ENCODE data around the gene MACC1. TPM values are rescaled to one million over a fixed set of nuclear protein-coding genes. Genes with fewer than 3 reads are reported as not detected.

Gene MACC1
- total RNA-seq, 1 experiment from 2014 or later, result 0.24 TPM

DNA sequence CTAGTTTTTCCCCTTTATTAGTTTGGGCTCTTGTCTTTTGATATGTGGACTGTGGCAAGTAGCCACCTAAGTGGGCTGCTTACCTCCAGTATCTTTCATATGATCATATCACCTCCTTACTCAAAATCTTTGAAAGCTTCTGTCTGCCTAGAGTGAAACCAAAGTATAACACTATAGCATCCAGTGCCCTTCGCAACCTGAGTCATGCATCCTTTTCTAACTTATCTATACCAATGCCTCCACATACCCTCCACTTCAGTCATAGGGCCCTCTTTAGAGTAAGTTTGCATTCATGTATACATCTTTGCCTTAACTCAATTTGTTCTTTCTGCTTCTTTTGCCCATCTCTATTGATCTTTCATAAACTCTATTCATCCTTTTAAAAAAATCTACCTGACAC lies 15.7 kb upstream of the MACC1 start:
- no peak for DNase-seq (ENCODE audit: low read depth)

- peak; percentile 98 for DNase-seq (ENCODE audit: low read depth)
Measured at GRCh38 chr7:20229646-20230500, 12.7 kb upstream of the MACC1 start.

DNA sequence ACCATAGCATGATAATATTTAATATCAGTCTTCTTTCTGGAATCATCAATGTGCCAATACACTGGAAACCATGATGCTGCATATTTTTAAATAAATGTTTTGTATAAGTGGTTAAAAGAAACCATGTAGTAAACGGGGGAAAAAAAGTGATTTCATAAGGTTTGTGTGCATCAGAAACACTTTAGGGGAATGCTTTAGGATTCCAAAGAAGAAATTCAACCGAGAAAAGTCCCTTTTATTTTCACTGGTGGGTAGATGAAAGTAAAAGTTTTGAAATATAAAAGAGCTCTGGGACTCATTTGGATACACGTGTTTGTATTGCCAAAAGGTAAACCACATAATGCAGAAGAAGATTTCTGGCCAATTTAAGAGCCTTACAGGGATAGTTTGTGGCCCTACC lies 11.9 kb upstream of the MACC1 start:
- no peak for DNase-seq (ENCODE audit: low read depth)

- DNase-seq (ENCODE audit: low read depth), result no peak
Measured at GRCh38 chr7:20228654-20229053, 11.5 kb upstream of the MACC1 start.

DNA sequence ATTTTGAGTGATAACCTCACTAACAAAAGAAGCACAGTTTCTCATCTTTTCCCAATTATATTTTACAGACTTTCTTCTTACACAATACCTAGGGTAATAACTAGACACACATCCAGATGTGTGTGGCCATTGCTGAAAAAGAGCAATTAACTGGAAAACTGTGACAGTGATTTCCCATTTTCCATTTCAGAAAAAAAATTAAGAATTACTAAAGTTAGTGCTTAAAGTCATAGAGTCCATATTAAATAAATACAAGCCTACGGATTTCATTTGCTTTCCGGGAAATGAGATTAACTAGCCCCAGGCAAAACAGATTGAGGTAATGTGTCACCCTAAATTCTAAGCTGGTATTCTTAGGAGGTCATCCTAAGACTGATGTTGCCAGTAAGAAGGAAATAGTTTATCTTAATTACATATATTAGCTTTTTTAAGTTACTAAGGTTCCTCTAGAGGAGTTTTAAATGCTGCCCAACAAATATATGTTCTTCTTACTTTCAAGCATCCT lies 10.2 kb upstream of the MACC1 start:
- DNase-seq (ENCODE audit: low read depth), result peak; percentile 79

DNA sequence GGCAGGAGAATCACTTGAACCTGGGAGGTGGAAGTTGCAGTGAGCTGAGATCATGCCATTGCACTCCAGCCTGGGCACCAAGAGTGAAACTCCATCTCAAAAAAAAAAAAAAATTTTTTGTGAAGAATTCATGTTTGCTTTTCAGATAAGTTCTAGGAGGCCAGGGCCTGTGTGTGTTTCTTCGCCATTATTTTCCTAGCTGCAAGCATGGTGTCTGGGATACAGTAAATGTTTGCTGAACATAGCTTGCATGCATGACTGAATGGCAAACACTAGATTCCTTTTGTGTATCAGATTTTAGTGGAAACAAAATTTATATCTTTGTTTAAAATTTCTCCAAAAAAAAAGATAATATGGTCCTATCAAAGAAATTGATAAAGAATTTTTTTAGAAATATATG lies 9.7 kb upstream of the MACC1 start:
- no peak for DNase-seq (ENCODE audit: low read depth)

DNA sequence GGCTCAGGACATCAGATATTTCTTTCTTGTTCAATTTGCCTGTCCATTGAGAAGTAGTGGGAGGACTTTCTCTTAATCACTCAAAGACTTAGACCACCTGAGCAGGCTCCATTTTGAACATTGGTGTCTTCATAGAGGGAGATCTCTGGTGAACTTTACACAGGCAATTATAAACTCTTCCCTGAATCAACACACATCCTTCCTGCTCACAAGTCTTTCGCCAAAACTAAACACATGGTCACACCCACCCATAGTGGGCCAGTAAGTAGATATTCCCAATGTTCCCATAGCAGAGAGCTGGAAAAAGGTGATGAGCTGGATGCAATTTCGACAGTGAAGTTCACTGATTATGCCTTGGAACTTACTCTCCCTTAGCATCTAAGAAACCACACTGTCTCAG lies 8.2 kb upstream of the MACC1 start:
- no peak for DNase-seq (ENCODE audit: low read depth)

DNA sequence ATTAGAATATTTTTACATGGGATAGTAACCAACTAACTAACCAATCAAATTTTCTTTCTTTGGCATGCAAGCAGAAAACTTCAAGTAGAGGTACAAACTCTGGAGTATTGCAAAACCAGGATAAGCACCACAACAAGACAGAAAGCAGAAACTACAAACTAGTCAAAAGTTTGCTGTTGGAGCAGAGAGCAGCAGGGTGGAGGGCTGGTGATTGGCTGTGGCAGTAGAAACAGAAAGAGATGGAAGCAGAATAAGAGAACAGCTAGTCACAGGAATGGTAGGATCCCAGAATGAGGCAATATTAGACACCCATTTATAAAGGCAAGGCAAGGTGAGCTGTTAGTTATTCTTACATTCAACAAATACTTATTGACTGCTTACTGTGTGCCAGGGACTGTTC lies 6.8 kb upstream of the MACC1 start:
- peak; percentile 56 for DNase-seq (ENCODE audit: low read depth)

DNA sequence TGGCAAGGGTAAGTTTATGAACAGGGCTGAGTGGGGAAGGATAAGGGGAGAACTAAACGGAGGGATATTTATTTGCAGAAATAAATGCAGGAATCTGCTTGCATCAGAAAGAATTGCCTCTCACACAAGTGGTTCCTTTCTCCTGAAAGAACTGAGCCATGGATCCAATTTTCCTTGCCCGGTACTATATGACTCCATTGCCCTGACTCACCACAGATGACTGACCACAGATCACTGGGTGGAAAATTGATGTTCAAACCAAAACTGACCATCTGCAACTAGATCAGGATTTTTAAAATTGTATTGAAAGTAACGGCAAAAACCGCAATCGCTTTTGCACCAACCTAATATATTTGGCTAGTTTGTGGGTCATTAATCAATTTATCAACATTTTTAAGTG lies 6.2 kb upstream of the MACC1 start:
- peak; percentile 92 for DNase-seq (ENCODE audit: low read depth)

GRCh38 chr7:20222219-20222828 lies 5.1 kb upstream of the MACC1 start:
- DNase-seq (ENCODE audit: low read depth), result no peak

DNA sequence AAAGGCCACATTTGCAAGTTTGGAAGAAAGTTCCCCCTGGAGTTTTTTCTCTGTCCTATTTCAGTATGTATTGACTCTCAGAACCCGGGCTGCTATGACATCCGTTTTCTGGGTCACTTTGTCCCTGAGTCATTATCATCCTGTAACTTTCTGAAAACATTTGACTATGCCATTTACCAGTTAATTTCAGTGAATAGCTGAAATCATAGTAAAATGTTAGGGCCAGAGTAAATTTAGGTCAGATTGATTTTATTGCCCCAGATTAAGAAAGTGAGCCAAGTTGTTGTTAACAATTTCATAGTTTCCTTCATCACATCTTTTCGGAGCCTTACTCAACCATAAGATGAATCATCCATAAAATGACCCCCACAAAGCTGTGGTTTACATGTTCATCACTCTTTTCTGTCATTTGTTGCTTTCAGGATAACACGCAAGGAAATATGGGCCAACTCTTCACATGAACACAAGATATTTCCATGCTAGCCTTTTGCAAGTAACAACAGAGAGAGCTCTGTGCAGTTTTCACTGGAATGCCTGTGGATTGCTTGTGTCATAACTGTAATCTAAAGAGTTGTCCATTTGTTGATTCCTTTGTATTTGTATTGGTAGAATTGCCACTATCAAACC lies 3.9 kb upstream of the MACC1 start:
- DNase-seq (ENCODE audit: low read depth), result peak; percentile 99

- DNase-seq (ENCODE audit: low read depth), result no peak
Measured at GRCh38 chr7:20220293-20220761, 3.1 kb upstream of the MACC1 start.

- peak; percentile 100 for DNase-seq (ENCODE audit: low read depth)
Measured at GRCh38 chr7:20219446-20220292, 2.5 kb upstream of the MACC1 start.

DNA sequence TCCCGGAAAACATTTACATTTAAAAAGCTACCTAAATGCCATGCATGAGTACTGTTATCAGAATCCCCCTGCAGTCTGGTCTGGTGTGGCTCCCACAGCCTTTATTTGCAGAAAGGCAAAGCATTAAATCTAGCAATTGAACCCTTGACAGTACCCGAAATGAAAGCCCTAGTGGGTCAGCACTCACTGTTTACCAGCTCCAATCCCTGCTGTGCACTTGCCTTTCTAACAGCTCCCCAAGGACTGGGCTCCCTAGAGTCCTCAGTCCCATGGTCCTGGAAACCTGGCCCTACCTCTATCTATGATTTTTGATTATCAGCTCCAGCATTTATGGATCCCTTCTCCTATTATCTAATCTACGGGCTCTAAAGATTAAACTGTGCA lies 1.9 kb upstream of the MACC1 start:
- DNase-seq (ENCODE audit: low read depth), result no peak

DNA sequence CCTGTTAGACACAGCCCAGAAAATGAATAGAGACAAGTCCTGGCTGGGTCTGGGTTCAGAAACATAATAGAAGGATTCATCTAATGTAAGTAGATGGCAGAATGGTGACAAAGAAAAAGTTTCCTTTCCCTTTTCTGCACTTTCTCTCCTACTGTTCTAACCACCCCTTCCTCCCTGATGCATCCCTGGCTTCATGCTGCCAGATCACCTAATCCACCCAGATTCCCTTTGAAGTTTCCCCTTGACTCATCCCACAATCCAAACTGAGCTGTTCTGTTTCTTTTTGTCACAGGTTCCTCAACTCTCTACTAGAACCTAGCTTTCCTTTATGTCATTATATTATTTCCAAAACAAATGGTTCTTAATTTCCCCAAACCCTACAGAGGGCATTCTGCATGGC lies 1.1 kb upstream of the MACC1 start:
- peak; percentile 68 for DNase-seq (ENCODE audit: low read depth)

DNA sequence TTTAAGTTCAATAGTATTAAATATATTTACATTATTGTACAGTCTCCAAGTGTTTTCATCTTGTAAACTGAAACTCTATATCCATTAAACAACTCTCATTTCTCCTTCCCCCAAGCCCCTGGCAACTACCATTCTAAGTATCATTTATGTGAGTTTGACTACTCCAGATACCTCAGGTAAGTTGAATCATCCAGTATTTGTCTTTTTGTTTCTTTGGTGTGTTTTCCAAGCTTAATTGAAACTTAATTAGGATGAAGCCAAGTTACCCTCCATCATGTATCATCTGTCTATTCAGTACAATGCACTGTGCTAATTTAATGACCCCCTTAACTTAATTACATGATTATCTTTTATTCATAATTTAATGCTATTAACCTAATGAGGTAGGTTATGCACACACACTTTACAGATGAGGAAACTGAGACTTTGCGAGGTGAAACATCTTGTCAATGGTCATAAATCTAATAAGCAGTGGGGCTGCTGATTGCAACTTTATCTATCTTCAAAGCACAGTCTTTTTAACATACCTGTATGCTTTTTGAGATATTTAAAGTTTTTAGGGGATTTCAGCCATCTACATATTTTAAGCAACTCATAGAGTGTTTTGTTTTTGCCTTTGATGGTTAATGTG lies 663 bp downstream of the MACC1 start:
- DNase-seq (ENCODE audit: low read depth), result no peak

- DNase-seq (ENCODE audit: low read depth), result no peak
Measured at GRCh38 chr7:20214921-20215669, 2.1 kb downstream of the MACC1 start.

DNA sequence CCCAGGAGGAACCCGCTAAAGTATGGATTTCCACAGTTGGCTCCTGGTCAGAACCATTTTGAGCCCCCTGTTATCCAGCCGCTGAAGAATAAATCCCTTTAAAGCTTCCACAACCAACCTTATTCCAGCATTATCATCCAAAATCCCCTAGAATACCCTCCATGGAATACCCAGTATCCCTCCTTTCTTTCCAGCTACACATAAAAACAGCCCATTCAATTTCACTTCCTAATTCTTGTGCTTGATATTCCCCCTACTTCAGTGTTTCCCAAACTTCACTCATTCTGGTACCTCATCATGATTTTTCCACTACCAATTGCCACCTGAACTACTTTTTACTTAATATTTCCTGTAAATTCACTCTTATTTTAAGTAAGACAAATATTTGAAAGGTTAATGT lies 3.1 kb downstream of the MACC1 start:
- no peak for DNase-seq (ENCODE audit: low read depth)

- no peak for DNase-seq (ENCODE audit: low read depth)
Measured at GRCh38 chr7:20213378-20213777, 3.8 kb downstream of the MACC1 start.

DNA sequence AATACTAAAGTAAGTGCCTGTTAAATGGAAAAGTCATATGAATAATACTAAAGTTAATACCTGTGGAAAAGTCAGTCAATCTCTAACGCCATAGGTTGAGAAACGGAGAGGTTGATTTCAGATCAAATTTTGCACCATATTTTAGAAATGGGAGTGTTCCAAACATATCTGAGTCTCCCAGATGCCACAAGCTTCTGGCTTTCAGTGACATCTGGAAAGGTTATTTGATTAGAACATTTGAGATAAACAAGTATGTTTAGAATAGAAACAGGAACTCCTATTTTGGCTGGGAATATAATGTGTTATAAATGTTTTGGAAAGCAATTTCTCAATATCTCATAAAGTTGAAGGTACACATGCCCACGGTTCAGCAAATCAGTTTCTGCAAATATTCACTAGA lies 5.8 kb downstream of the MACC1 start:
- no peak for DNase-seq (ENCODE audit: low read depth)

Data from RPMI7951 (cell line).